Spleen (tissue), 11 donors: ENCODE data around the gene KANSL1L. TPM values are rescaled to one million over a fixed set of nuclear protein-coding genes. Genes with fewer than 3 reads are reported as not detected.
"Not testable (repeated sequence)": the region's sequence is repeated elsewhere in the genome, so short reads cannot be mapped to it uniquely, and the experiment has no call there.

Source experiments
- DNase-seq: peaks from one replicate; pipeline ENCODE4 v3.0.0-alpha.2; 2020
- H3K27ac ChIP-seq, 8 donors: fragments of 200-600 bp; sonication (generic) in 7 of 8; 1 replicate in 4 of 8; 2 replicates in 4 of 8; pipeline versions ENCODE4 v1.5.0 to v1.8.0; 2016 to 2021; ENCODE audit warnings: inconsistent platforms in 4 of 8, mild to moderate bottlenecking in 4 of 8, moderate library complexity in 1 of 8
- H3K27me3 ChIP-seq, 7 donors: fragments of 200-600 bp; sonication (generic) in 6 of 7; replicated peaks in 1 of 7; 1 replicate in 4 of 7; 2 replicates in 3 of 7; pipeline versions ENCODE4 v1.5.0 to v1.8.0; 2016 to 2021; ENCODE audit warnings: inconsistent platforms in 3 of 7, mild to moderate bottlenecking in 1 of 7
- H3K36me3 ChIP-seq, 6 donors: fragments of 200-600 bp; sonication (generic) in 5 of 6; 1 replicate in 4 of 6; 2 replicates in 2 of 6; pipeline versions ENCODE4 v1.5.0 to v1.8.0; 2016 to 2021; ENCODE audit warnings: inconsistent platforms in 2 of 6
- H3K4me1 ChIP-seq, 6 donors: fragments of 200-600 bp; sonication (generic) in 5 of 6; 1 replicate in 3 of 6; 2 replicates in 3 of 6; pipeline versions ENCODE4 v1.5.0 to v1.8.0; 2016 to 2021; ENCODE audit warnings: inconsistent platforms in 3 of 6
- H3K4me3 ChIP-seq, 8 donors: fragments of 200-600 bp; sonication (generic) in 7 of 8; 1 replicate in 4 of 8; 2 replicates in 4 of 8; pipeline versions ENCODE4 v1.5.0 to v1.8.0; 2016 to 2021; ENCODE audit warnings: inconsistent platforms in 4 of 8, mild to moderate bottlenecking in 4 of 8, moderate library complexity in 2 of 8
- H3K9me3 ChIP-seq, 8 donors: fragments of 200-600 bp; sonication (generic) in 7 of 8; 1 replicate in 4 of 8; 2 replicates in 4 of 8; pipeline versions ENCODE4 v1.5.0 to v1.8.0; 2016 to 2021; ENCODE audit warnings: inconsistent platforms in 4 of 8
- CTCF ChIP-seq, 11 experiments: fragments of 200-600 bp in 7 of 11; fragments of 450-650 bp in 4 of 11; sonication (generic) in 4 of 11; IDR thresholded peaks in 8 of 11; conservative IDR thresholded peaks in 3 of 11; 1 replicate in 7 of 11; 2 replicates in 4 of 11; pipeline versions ENCODE4 v1.4.0 to v1.8.0; 2016 to 2021; ENCODE audit warnings: antibody characterized with exemption in 11 of 11, inconsistent platforms in 4 of 11, mild to moderate bottlenecking in 1 of 11
- POLR2A ChIP-seq, 3 donors: fragments of 450-650 bp; IDR thresholded peaks; one replicate each; pipeline ENCODE4 v1.5.1; 2017; ENCODE audit warnings: antibody characterized with exemption in 3 of 3, mild to moderate bottlenecking in 1 of 3
- POLR2AphosphoS5 ChIP-seq, 3 donors: sonication (generic); formaldehyde crosslinking; IDR thresholded peaks; one replicate each; pipeline ENCODE4 v1.5.1; 2017; ENCODE audit warnings: antibody characterized with exemption in 3 of 3
- WGBS, 5 donors: extraction: QIAGEN DNeasy Blood & Tissue Kit in 3 of 5; methylation state at CpG; one replicate each; pipeline versions ENCODE4 v1.1.5 to v1.1.7; 2013 to 2018; 5-methylcytosine and 5-hydroxymethylcytosine counted together
- intact Hi-C: fragments of 100-400 bp; cut with DNase I; formaldehyde crosslinking; loops from one replicate; pipeline ENCODE4 v1.15.0; 2023; ENCODE audit warnings: low total_unique reads
- polyA plus RNA-seq, 3 donors: library from polyadenylated mRNA; stranded (reverse); fragments of 200-250 nt; gene quantifications; one replicate each; pipeline ENCODE4 v1.2.1, GENCODE V29; 2013
- total RNA-seq, 7 donors: library from RNA; depleted of rRNA in 3 of 7; stranded (reverse); fragments of >200 nt in 3 of 7; fragmentation: NEBNext Ultra II Directional in 4 of 7; extraction: Animal tissue kit (Norgen Biotek cat#: 25700) in 4 of 7; gene quantifications; one replicate each; pipeline versions ENCODE4 v1.1.0 to v1.2.1, GENCODE V29; 2016 to 2021
- donor health status: healthy with polysubstance abuse.
- donor health status: DM: no; HTN: no; CAD: no; lungs with moderate emphysema.
- donor health status: DM: no; HTN: no; CAD: no.
- donor health status: Bipolar disorder and iron deficiency.
- donor health status: healthy.
- donor health status: DM: no; HTN: no; CAD: no.
- donor health status: DM: yes; HTN: yes; CAD: no.

Gene KANSL1L
- total and polyA plus RNA-seq, 10 donors, result 1.2 to 30.5 (median 15.3) TPM

GRCh38 chr2:210181033-210181605 is 9.9 kb upstream of the KANSL1L start:
- peaks cover 0 to 41% (median 27%) of the 10 kb centered on the region in 8 donors for H3K9me3 ChIP-seq
- DNase-seq, H3K4me3 ChIP-seq, intact Hi-C loops, H3K36me3 ChIP-seq, H3K4me1 ChIP-seq, H3K27ac ChIP-seq: not testable (repeated sequence)
- H3K27me3 ChIP-seq, result peaks cover 0 to 24% (median 0%) of the 10 kb centered on the region in 7 donors
- 62 to 75% (median 67%) methylated on average over 3 of the region's 3 CpGs for WGBS, 5 donors

- H3K27ac ChIP-seq, result no peak overlapping the region
- intact Hi-C loops, result no loop called here
- no peak for DNase-seq
- 93 to 100% (median 97%) methylated on average over 1 of the region's 1 CpG for WGBS, 5 donors
- TF ChIP-seq POLR2A (IDR thresholded peaks at IDR 0.05), result no peak
- H3K27me3 ChIP-seq, result peaks cover 0 to 24% (median 0%) of the 10 kb centered on the region in 7 donors
- no peaks in the 10 kb centered on the region for H3K4me1 ChIP-seq
- peaks cover 0 to 34% (median 20%) of the 10 kb centered on the region in 8 donors for H3K9me3 ChIP-seq
- H3K4me3 ChIP-seq, result no peak overlapping the region
- H3K36me3 ChIP-seq, result no peaks in the 10 kb centered on the region
These were observed 9.3 kb upstream of the KANSL1L start for GRCh38 chr2:210180477-210180876.

GRCh38 chr2:210179351-210179990 is 8.3 kb upstream of the KANSL1L start:
- intact Hi-C loops, result no loop called here
- no peak for DNase-seq
- Histone ChIP-seq H3K4me3 (no peak overlapping the region), H3K27me3 (peaks cover 0 to 24% (median 0%) of the 10 kb centered on the region in 7 donors), H3K27ac (no peak overlapping the region), H3K9me3 (peaks cover 0 to 24% (median 11%) of the 10 kb centered on the region in 8 donors), H3K36me3 (no peaks in the 10 kb centered on the region), H3K4me1 (no peaks in the 10 kb centered on the region)
- no peak for TF ChIP-seq CTCF (IDR thresholded peaks at IDR 0.05 in 8 of 11, conservative IDR thresholded peaks at IDR 0.05 in 3 of 11)
- TF ChIP-seq POLR2AphosphoS5 (IDR thresholded peaks at IDR 0.05), result no peak
- TF ChIP-seq POLR2A (IDR thresholded peaks at IDR 0.05), result no peak

- Histone ChIP-seq H3K27me3 (peaks cover 0 to 32% (median 0%) of the 10 kb centered on the region in 7 donors), H3K4me3 (no peak overlapping the region), H3K4me1 (no peaks in the 10 kb centered on the region), H3K27ac (no peak overlapping the region), H3K36me3 (no peaks in the 10 kb centered on the region), H3K9me3 (peaks cover 0 to 7% (median 0%) of the 10 kb centered on the region in 8 donors)
- no peak for DNase-seq
- WGBS, 5 donors, result 79 to 94% (median 85%) methylated on average over 1 of the region's 1 CpG
- intact Hi-C loops, result no loop called here
- TF ChIP-seq POLR2A (IDR thresholded peaks at IDR 0.05) (no peak), POLR2AphosphoS5 (IDR thresholded peaks at IDR 0.05) (no peak), CTCF (IDR thresholded peaks at IDR 0.05 in 8 of 11, conservative IDR thresholded peaks at IDR 0.05 in 3 of 11) (no peak)
These were observed 6.6 kb upstream of the KANSL1L start for GRCh38 chr2:210177769-210178168.

GRCh38 chr2:210177115-210177514 is 5.9 kb upstream of the KANSL1L start:
- H3K9me3 ChIP-seq, H3K4me1 ChIP-seq, H3K4me3 ChIP-seq, DNase-seq, H3K36me3 ChIP-seq, intact Hi-C loops, H3K27ac ChIP-seq: not testable (repeated sequence)
- peaks cover 0 to 36% (median 0%) of the 10 kb centered on the region in 7 donors for H3K27me3 ChIP-seq
- WGBS, 5 donors, result 95 to 100% (median 97%) methylated on average over 1 of the region's 1 CpG
